GM12874 (cell line): ENCODE data around the gene FAM174B.

Experiments used
- CTCF ChIP-seq: IDR thresholded peaks from 2 replicates; pipeline ENCODE4 v1.5.1; 2011; ENCODE audit warnings: low read depth, mild to moderate bottlenecking, control low read depth, low read length, moderate library complexity; ENCODE audit not compliant: insufficient read depth

FAM174B gene

GRCh38 chr15:92650256-92650655 is 5.3 kb downstream of the FAM174B start:
- TF ChIP-seq CTCF = no peak

- TF ChIP-seq CTCF = no peak
These were observed 7.2 kb downstream of the FAM174B start for GRCh38 chr15:92648190-92648875.

- no peak for TF ChIP-seq CTCF
These were observed 8.0 kb downstream of the FAM174B start for GRCh38 chr15:92647467-92648163.

- no peak for TF ChIP-seq CTCF
These were observed 9.4 kb downstream of the FAM174B start for GRCh38 chr15:92646216-92646615.

- no peak for TF ChIP-seq CTCF
These were observed 9.8 kb downstream of the FAM174B start for GRCh38 chr15:92645731-92646130.

GRCh38 chr15:92645051-92645631 is 10.4 kb downstream of the FAM174B start:
- no peak for TF ChIP-seq CTCF
